Mesendoderm (in vitro differentiated cells): Measurements from ENCODE around the gene CTNNA3.
"Not testable (repeated sequence)": the region's sequence is repeated elsewhere in the genome, so short reads cannot be mapped to it uniquely, and the experiment has no call there.

Experiments
- DNase-seq: peaks from one replicate; pipeline ENCODE4 v3.0.0; 2013
- H2AK5ac ChIP-seq: 2 replicates; pipeline ENCODE4 v1.6.1; 2013; ENCODE audit warnings: low read length, inconsistent platforms
- H2BK120ac ChIP-seq: 2 replicates; pipeline ENCODE4 v1.6.1; 2013; ENCODE audit warnings: low read depth, mild to moderate bottlenecking, low read length, moderate library complexity, mixed read lengths
- H2BK15ac ChIP-seq: replicated peaks from 2 replicates; pipeline ENCODE4 v1.6.1; 2013; ENCODE audit warnings: low read depth, mild to moderate bottlenecking, moderate library complexity
- H2BK5ac ChIP-seq: 2 replicates; pipeline ENCODE4 v1.6.1; 2013; ENCODE audit warnings: low read length, inconsistent platforms
- H3K18ac ChIP-seq: 2 replicates; pipeline ENCODE4 v1.6.1; 2013; ENCODE audit warnings: mild to moderate bottlenecking, low read length, mixed read lengths
- H3K23ac ChIP-seq: one replicate; pipeline ENCODE4 v1.6.1; 2013; ENCODE audit warnings: low read length
- H3K27ac ChIP-seq: 2 replicates; pipeline ENCODE4 v1.5.1; 2013; ENCODE audit warnings: low read depth, mild to moderate bottlenecking, inconsistent platforms, low read length, moderate library complexity
- H3K27me3 ChIP-seq: 2 replicates; pipeline ENCODE4 v1.6.1; 2013; ENCODE audit warnings: low read length, control low read depth, mild to moderate bottlenecking, inconsistent platforms; ENCODE audit not compliant: insufficient read depth, poor library complexity
- H3K36me3 ChIP-seq: 2 replicates; pipeline ENCODE4 v1.6.1; 2013; ENCODE audit warnings: low read length, inconsistent platforms; ENCODE audit not compliant: control insufficient read depth, insufficient read depth
- H3K4ac ChIP-seq: one replicate; pipeline ENCODE4 v1.6.1; 2013; ENCODE audit warnings: low read depth, mild to moderate bottlenecking, low read length, moderate library complexity
- H3K4me1 ChIP-seq: 2 replicates; pipeline ENCODE4 v1.6.1; 2013; ENCODE audit warnings: low read depth, low read length, inconsistent platforms; ENCODE audit not compliant: control insufficient read depth
- H3K4me2 ChIP-seq: 2 replicates; pipeline ENCODE4 v1.6.1; 2013; ENCODE audit warnings: low read length
- H3K4me3 ChIP-seq: 2 replicates; pipeline ENCODE4 v1.5.1; 2013; ENCODE audit warnings: mild to moderate bottlenecking, low read length
- H3K56ac ChIP-seq: one replicate; pipeline ENCODE4 v1.6.1; 2013; ENCODE audit warnings: low read length
- H3K79me1 ChIP-seq: 2 replicates; pipeline ENCODE4 v1.6.1; 2013; ENCODE audit warnings: low read length, inconsistent platforms
- H3K79me2 ChIP-seq: 2 replicates; pipeline ENCODE4 v1.6.1; 2013; ENCODE audit warnings: mild to moderate bottlenecking, low read length; ENCODE audit not compliant: control insufficient read depth, insufficient read depth
- H3K9ac ChIP-seq: 2 replicates; pipeline ENCODE4 v1.6.1; 2013; ENCODE audit warnings: low read length, inconsistent platforms
- H4K5ac ChIP-seq: one replicate; pipeline ENCODE4 v1.6.1; 2013; ENCODE audit warnings: low read length
- H4K8ac ChIP-seq: one replicate; pipeline ENCODE4 v1.6.1; 2013; ENCODE audit warnings: low read depth, mild to moderate bottlenecking, control low read depth, low read length, moderate library complexity
- WGBS: extraction: QIAGEN DNeasy Blood & Tissue Kit; methylation state at CpG from one replicate; pipeline ENCODE4 v1.1.7; 2013; ENCODE audit warnings: low lambda C conversion rate, missing lambda C conversion rate; ENCODE audit not compliant: insufficient coverage; ENCODE audit errors: extremely low coverage; 5-methylcytosine and 5-hydroxymethylcytosine counted together

CTNNA3 gene

GRCh38 chr10:67225226-67225625 lies 470.8 kb downstream of the CTNNA3 start:
- Histone ChIP-seq H3K18ac (no peak overlapping the region), H3K23ac (no peak overlapping the region), H3K4me1 (no peaks in the 10 kb centered on the region), H2BK5ac (no peak overlapping the region), H3K56ac (no peak overlapping the region), H2BK15ac (no peak overlapping the region), H2BK120ac (no peak overlapping the region), H3K79me2 (no peaks in the 10 kb centered on the region), H3K27me3 (no peaks in the 10 kb centered on the region), H3K4ac (no peak overlapping the region), H3K4me3 (no peak overlapping the region), H3K36me3 (no peaks in the 10 kb centered on the region), H3K27ac (no peak overlapping the region), H4K8ac (no peak overlapping the region), H3K4me2 (no peak overlapping the region), H3K9ac (no peak overlapping the region), H2AK5ac (no peak overlapping the region), H4K5ac (no peak overlapping the region), H3K79me1 (no peaks in the 10 kb centered on the region)
- WGBS, result no CpG with 5 or more reads among the region's 4 CpGs
- no peak for DNase-seq

GRCh38 chr10:67224553-67224952 lies 471.4 kb downstream of the CTNNA3 start:
- Histone ChIP-seq H3K4me3 (no peak overlapping the region), H3K4me2 (no peak overlapping the region), H3K36me3 (no peaks in the 10 kb centered on the region), H2BK120ac (no peak overlapping the region), H2BK5ac (no peak overlapping the region), H4K8ac (no peak overlapping the region), H3K79me1 (no peaks in the 10 kb centered on the region), H3K4ac (no peak overlapping the region), H3K9ac (no peak overlapping the region), H2AK5ac (no peak overlapping the region), H3K27ac (no peak overlapping the region), H3K56ac (no peak overlapping the region), H3K4me1 (no peaks in the 10 kb centered on the region), H3K27me3 (no peaks in the 10 kb centered on the region), H4K5ac (no peak overlapping the region), H3K18ac (no peak overlapping the region), H2BK15ac (no peak overlapping the region), H3K79me2 (no peaks in the 10 kb centered on the region), H3K23ac (no peak overlapping the region)
- WGBS, result no CpG with 5 or more reads among the region's 5 CpGs
- DNase-seq, result peak; percentile 12

- Histone ChIP-seq H3K9ac (no peak overlapping the region), H4K8ac (no peak overlapping the region), H3K79me2 (no peaks in the 10 kb centered on the region), H3K18ac (no peak overlapping the region), H2BK5ac (no peak overlapping the region), H2BK15ac (no peak overlapping the region), H3K79me1 (no peaks in the 10 kb centered on the region), H3K4me1 (no peaks in the 10 kb centered on the region), H4K5ac (no peak overlapping the region), H3K4me3 (no peak overlapping the region), H3K23ac (no peak overlapping the region), H3K27ac (no peak overlapping the region), H2BK120ac (no peak overlapping the region), H2AK5ac (no peak overlapping the region), H3K56ac (no peak overlapping the region), H3K4me2 (no peak overlapping the region), H3K4ac (no peak overlapping the region), H3K36me3 (no peaks in the 10 kb centered on the region), H3K27me3 (no peaks in the 10 kb centered on the region)
- WGBS, result no CpG with 5 or more reads among the region's 3 CpGs
- DNase-seq, result no peak
Measured at GRCh38 chr10:67222934-67223333, 473.1 kb downstream of the CTNNA3 start.

- H2BK15ac ChIP-seq, result no peak overlapping the region
- no CpG with 5 or more reads among the region's 4 CpGs for WGBS
Measured at GRCh38 chr10:67221939-67222494, 474.0 kb downstream of the CTNNA3 start.

GRCh38 chr10:67211680-67212079 lies 484.3 kb downstream of the CTNNA3 start:
- no peaks in the 10 kb centered on the region for H3K4me1 ChIP-seq
- no peak overlapping the region for H3K4me2 ChIP-seq
- H3K4ac ChIP-seq, result no peak overlapping the region
- no peak overlapping the region for H2BK15ac ChIP-seq
- H3K18ac ChIP-seq, result no peak overlapping the region
- H3K79me2 ChIP-seq, result no peaks in the 10 kb centered on the region
- no peak overlapping the region for H4K5ac ChIP-seq
- no peak for DNase-seq
- no CpG with 5 or more reads among the region's 1 CpG for WGBS
- H3K27me3 ChIP-seq, result no peaks in the 10 kb centered on the region
- no peak overlapping the region for H2AK5ac ChIP-seq
- H3K23ac ChIP-seq, result no peak overlapping the region
- no peak overlapping the region for H2BK120ac ChIP-seq
- no peak overlapping the region for H2BK5ac ChIP-seq
- H3K36me3 ChIP-seq, result no peaks in the 10 kb centered on the region
- H3K9ac ChIP-seq, result no peak overlapping the region
- H3K79me1 ChIP-seq, result no peaks in the 10 kb centered on the region
- no peak overlapping the region for H4K8ac ChIP-seq
- no peak overlapping the region for H3K56ac ChIP-seq
- no peak overlapping the region for H3K27ac ChIP-seq
- no peak overlapping the region for H3K4me3 ChIP-seq

More at GRCh38 chr10:67221939-67222494, 474.0 kb downstream of the CTNNA3 start:
- DNase-seq, result no peak
- Histone ChIP-seq H3K4me1 (no peaks in the 10 kb centered on the region), H3K4me3 (no peak overlapping the region), H3K4ac (no peak overlapping the region), H3K79me1 (no peaks in the 10 kb centered on the region), H3K79me2 (no peaks in the 10 kb centered on the region), H3K4me2 (no peak overlapping the region), H4K8ac (no peak overlapping the region), H2BK5ac (no peak overlapping the region), H3K56ac (no peak overlapping the region), H3K27me3 (no peaks in the 10 kb centered on the region), H2AK5ac (no peak overlapping the region), H3K9ac (no peak overlapping the region), H4K5ac (no peak overlapping the region), H3K27ac (no peak overlapping the region), H3K23ac (no peak overlapping the region), H3K18ac (no peak overlapping the region), H2BK120ac (no peak overlapping the region), H3K36me3 (no peaks in the 10 kb centered on the region)

GRCh38 chr10:67207923-67208322 lies 488.1 kb downstream of the CTNNA3 start:
- not testable (repeated sequence) for H2BK120ac ChIP-seq, H3K18ac ChIP-seq, H3K9ac ChIP-seq, H3K56ac ChIP-seq, H3K27ac ChIP-seq, H3K36me3 ChIP-seq, H3K4ac ChIP-seq, H3K23ac ChIP-seq, H2BK5ac ChIP-seq, H2AK5ac ChIP-seq, H3K79me1 ChIP-seq, H3K79me2 ChIP-seq, H3K4me2 ChIP-seq, DNase-seq, H4K5ac ChIP-seq, H3K4me1 ChIP-seq, H3K4me3 ChIP-seq, H2BK15ac ChIP-seq, H4K8ac ChIP-seq, H3K27me3 ChIP-seq
- no CpG with 5 or more reads among the region's 6 CpGs for WGBS
